ENCODE measurements around the gene NAA25.
A peak's percentile ranks its signal among the peaks of the same experiment; 100 is the strongest.
"Not testable (repeated sequence)": the region's sequence is repeated elsewhere in the genome, so short reads cannot be mapped to it uniquely, and the experiment has no call there.

Gene NAA25

GRCh38 chr12:112116232-112117060, 7.9 kb upstream of the NAA25 start:
- DNase-seq: peak; percentile 32

- DNase-seq: no peak
Observed at GRCh38 chr12:112115259-112116045, 6.9 kb upstream of the NAA25 start.

GRCh38 chr12:112112409-112113133, 4.0 kb upstream of the NAA25 start:
- no peak for DNase-seq

GRCh38 chr12:112111931-112112330, 3.3 kb upstream of the NAA25 start:
- DNase-seq: no peak

GRCh38 chr12:112110787-112111662, 2.4 kb upstream of the NAA25 start:
- not testable (repeated sequence) for DNase-seq

GRCh38 chr12:112107306-112108201, 1.0 kb downstream of the NAA25 start:
- peak; percentile 5 for DNase-seq

GRCh38 chr12:112105891-112106290, 2.7 kb downstream of the NAA25 start:
- DNase-seq: no peak

GRCh38 chr12:112103758-112104503, 4.7 kb downstream of the NAA25 start:
- DNase-seq: no peak

- not testable (repeated sequence) for DNase-seq
Observed at GRCh38 chr12:112102746-112103145, 5.8 kb downstream of the NAA25 start.

GRCh38 chr12:112102127-112102526, 6.5 kb downstream of the NAA25 start:
- no peak for DNase-seq

- not testable (repeated sequence) for DNase-seq
Observed at GRCh38 chr12:112100500-112100899, 8.1 kb downstream of the NAA25 start.

GRCh38 chr12:112097641-112098040, 10.9 kb downstream of the NAA25 start:
- DNase-seq: no peak

GRCh38 chr12:112096667-112097066, 11.9 kb downstream of the NAA25 start:
- DNase-seq: peak; percentile 5

- no peak for DNase-seq
Observed at GRCh38 chr12:112096070-112096469, 12.5 kb downstream of the NAA25 start.

- DNase-seq: no peak
Observed at GRCh38 chr12:112091563-112091962, 17.0 kb downstream of the NAA25 start.

GRCh38 chr12:112087851-112088250, 20.7 kb downstream of the NAA25 start:
- DNase-seq: no peak

GRCh38 chr12:112087055-112087850, 21.3 kb downstream of the NAA25 start:
- DNase-seq: no peak

GRCh38 chr12:112066566-112066965, 42.0 kb downstream of the NAA25 start:
- DNase-seq: no peak

GRCh38 chr12:112063273-112063672, 45.3 kb downstream of the NAA25 start:
- DNase-seq: no peak

- DNase-seq: no peak
Observed at GRCh38 chr12:112061137-112061536, 47.4 kb downstream of the NAA25 start.
